H1 (cell line): ENCODE measurements around the gene ARHGAP26. TPM values are rescaled to one million over a fixed set of nuclear protein-coding genes. Genes with fewer than 3 reads are reported as not detected.

Source experiments
- CTCF ChIA-PET: fragments of 300-600 bp; sonication (Branson Sonifier 250); formaldehyde crosslinking; loops from one replicate; lab custom pipeline; 2021; ENCODE audit not compliant: partially characterized antibody; lab: Charles Lee
- POLR2A ChIA-PET: fragments of 300-600 bp; sonication (Branson Sonifier 250); formaldehyde crosslinking; loops from one replicate; lab custom pipeline; 2021; ENCODE audit warnings: inconsistent platforms; ENCODE audit not compliant: partially characterized antibody; lab: Charles Lee
- DNase-seq, 2 experiments: peaks; one replicate each; pipeline versions ENCODE4 v3.0.0 to v3.0.0-alpha.2; 2010 to 2022; ENCODE audit warnings: low spot score in 2 of 2, low read depth in 1 of 2, mixed read lengths in 1 of 2
- FAIRE-seq: peaks from 2 replicates; lab custom pipeline; 2011; peaks lifted over from hg19 to GRCh38; lab: Jason Lieb, UNC
- H2AFZ ChIP-seq: 2 replicates; pipeline ENCODE4 v1.8.1; 2012; ENCODE audit warnings: low read length, inconsistent platforms
- H2AK5ac ChIP-seq: 2 replicates; pipeline ENCODE4 v1.6.1; 2013; ENCODE audit warnings: low read depth, low read length
- H2BK120ac ChIP-seq: replicated peaks from 2 replicates; pipeline ENCODE3; 2013; ENCODE audit warnings: low read depth, low read length, inconsistent platforms
- H2BK12ac ChIP-seq: 2 replicates; pipeline ENCODE4 v1.6.1; 2013; ENCODE audit warnings: low read depth, low read length
- H2BK15ac ChIP-seq: 2 replicates; pipeline ENCODE4 v1.6.1; 2013; ENCODE audit warnings: low read length
- H2BK20ac ChIP-seq: 2 replicates; pipeline ENCODE4 v1.6.1; 2013; ENCODE audit warnings: low read length
- H2BK5ac ChIP-seq: 2 replicates; pipeline ENCODE4 v1.6.1; 2013; ENCODE audit warnings: low read depth, low read length
- H3K14ac ChIP-seq: 2 replicates; pipeline ENCODE4 v1.6.1; 2013; ENCODE audit warnings: inconsistent platforms; ENCODE audit not compliant: insufficient read length
- H3K18ac ChIP-seq: 2 replicates; pipeline ENCODE4 v1.6.1; 2013; ENCODE audit warnings: low read length; ENCODE audit errors: extremely low read depth
- H3K23ac ChIP-seq: 2 replicates; pipeline ENCODE4 v1.6.1; 2013; ENCODE audit warnings: inconsistent platforms; ENCODE audit not compliant: insufficient read length
- H3K23me2 ChIP-seq: 2 replicates; pipeline ENCODE4 v1.6.1; 2013; ENCODE audit warnings: low read depth, low read length
- H3K27ac ChIP-seq: 2 replicates; pipeline ENCODE4 v1.6.1; 2011; ENCODE audit warnings: low read depth, low read length, inconsistent platforms
- H3K27me3 ChIP-seq, 4 experiments: replicated peaks in 1 of 4; 1 replicate in 1 of 4; 2 replicates in 3 of 4; pipeline versions ENCODE4 v1.6.1 to v1.8.1; 2011 to 2013; ENCODE audit warnings: low read length in 3 of 4, mild to moderate bottlenecking in 3 of 4, inconsistent platforms in 2 of 4, mixed read lengths in 2 of 4, moderate library complexity in 1 of 4; ENCODE audit not compliant: control insufficient read depth in 3 of 4, insufficient read depth in 3 of 4; ENCODE audit errors: extremely low read depth in 1 of 4
- H3K36me3 ChIP-seq, 4 experiments: 2 replicates each; pipeline versions ENCODE4 v1.6.1 to v1.8.1; 2011 to 2013; ENCODE audit warnings: mild to moderate bottlenecking in 4 of 4, low read length in 3 of 4, moderate library complexity in 2 of 4, control low read depth in 1 of 4, inconsistent platforms in 1 of 4; ENCODE audit not compliant: insufficient read depth in 4 of 4, control insufficient read depth in 2 of 4
- H3K4ac ChIP-seq: replicated peaks from 2 replicates; pipeline ENCODE3; 2013; ENCODE audit warnings: low read length, low read depth, mixed read lengths, inconsistent platforms; ENCODE audit not compliant: insufficient read length
- H3K4me1 ChIP-seq, 4 experiments: replicated peaks in 1 of 4; 1 replicate in 1 of 4; 2 replicates in 3 of 4; pipeline versions ENCODE4 v1.6.1 to v1.8.1; 2011 to 2013; ENCODE audit warnings: low read length in 3 of 4, inconsistent platforms in 2 of 4, mixed read lengths in 1 of 4; ENCODE audit not compliant: insufficient read depth in 4 of 4, control insufficient read depth in 3 of 4
- H3K4me2 ChIP-seq, 2 experiments: 2 replicates each; pipeline versions ENCODE4 v1.6.1 to v1.8.1; 2011 to 2013; ENCODE audit warnings: low read depth in 2 of 2, low read length in 2 of 2, control low read depth in 1 of 2, inconsistent platforms in 1 of 2, mild to moderate bottlenecking in 1 of 2; ENCODE audit not compliant: insufficient read depth in 1 of 2
- H3K4me3 ChIP-seq, 4 experiments: fragments of 200-600, 300-600 bp in 1 of 4; sonication (generic), shearing (Covaris generic), sonication (Bioruptor Twin) in 1 of 4; 2 replicates each; pipeline versions ENCODE4 v1.5.1 to v1.8.1; 2011 to 2016; ENCODE audit warnings: low read length in 4 of 4, low read depth in 3 of 4, control low read depth in 2 of 4, inconsistent platforms in 2 of 4, mild to moderate bottlenecking in 2 of 4, mixed read lengths in 1 of 4, moderate library complexity in 1 of 4; ENCODE audit not compliant: insufficient read depth in 2 of 4; ENCODE audit errors: extremely low read depth in 1 of 4
- H3K56ac ChIP-seq: replicated peaks from 2 replicates; pipeline ENCODE3; 2013; ENCODE audit warnings: low read depth, mild to moderate bottlenecking, mixed read lengths, low read length, inconsistent platforms; ENCODE audit not compliant: insufficient read length
- H3K79me1 ChIP-seq: 2 replicates; pipeline ENCODE4 v1.6.1; 2013; ENCODE audit warnings: low read depth, low read length, control low read depth
- H3K79me2 ChIP-seq, 2 experiments: 2 replicates each; pipeline versions ENCODE4 v1.6.1 to v1.8.1; 2012 to 2013; ENCODE audit warnings: low read length in 2 of 2, mild to moderate bottlenecking in 2 of 2, inconsistent platforms in 1 of 2; ENCODE audit not compliant: insufficient read depth in 2 of 2, control insufficient read depth in 1 of 2
- H3K9ac ChIP-seq, 4 experiments: replicated peaks in 1 of 4; 1 replicate in 1 of 4; 2 replicates in 3 of 4; pipeline versions ENCODE4 v1.6.1 to v1.8.1; 2011 to 2013; ENCODE audit warnings: low read depth in 3 of 4, low read length in 3 of 4, control low read depth in 2 of 4, mild to moderate bottlenecking in 2 of 4, moderate library complexity in 2 of 4, inconsistent platforms in 1 of 4; ENCODE audit errors: extremely low read depth in 1 of 4
- H3K9me3 ChIP-seq, 2 experiments: 2 replicates each; pipeline versions ENCODE4 v1.6.1 to v1.8.1; 2012 to 2013; ENCODE audit warnings: mild to moderate bottlenecking in 2 of 2, moderate library complexity in 2 of 2, control low read depth in 1 of 2, inconsistent platforms in 1 of 2, low read depth in 1 of 2, low read length in 1 of 2, mixed read lengths in 1 of 2; ENCODE audit not compliant: insufficient read depth in 2 of 2
- H4K20me1 ChIP-seq, 2 experiments: replicated peaks in 1 of 2; 2 replicates each; pipeline versions ENCODE3 to v1.8.1; 2011 to 2013; ENCODE audit warnings: inconsistent platforms in 2 of 2, low read length in 2 of 2, mild to moderate bottlenecking in 1 of 2; ENCODE audit not compliant: insufficient read depth in 2 of 2, control insufficient read depth in 1 of 2
- H4K5ac ChIP-seq: 2 replicates; pipeline ENCODE4 v1.6.1; 2013; ENCODE audit warnings: low read length, low read depth, mixed read lengths, inconsistent platforms; ENCODE audit not compliant: insufficient read length
- H4K8ac ChIP-seq: 2 replicates; pipeline ENCODE4 v1.8.0; 2013; ENCODE audit warnings: mild to moderate bottlenecking, moderate library complexity, low read length, inconsistent platforms; ENCODE audit not compliant: insufficient read depth; ENCODE audit errors: extremely low read depth
- H4K91ac ChIP-seq: replicated peaks from 2 replicates; pipeline ENCODE3; 2013; ENCODE audit warnings: low read length, mixed read lengths, inconsistent platforms; ENCODE audit not compliant: insufficient read length
- ASH2L ChIP-seq: fragments of 200-600, 300-600 bp; sonication (generic); IDR thresholded peaks from one replicate; pipeline ENCODE4 v1.7.1; 2017; ENCODE audit warnings: low read length
- EGR1 ChIP-seq: IDR thresholded peaks from 2 replicates; pipeline ENCODE4 v1.6.1; 2011; ENCODE audit warnings: low read depth, low read length, borderline replicate concordance
- HDAC2 ChIP-seq, 2 experiments: fragments of 300-600 bp in 1 of 2; sonication (generic) in 1 of 2; IDR thresholded peaks; 2 replicates each; pipeline ENCODE4 v1.6.1; 2011 to 2012; ENCODE audit warnings: low read depth in 2 of 2, low read length in 2 of 2, mild to moderate bottlenecking in 2 of 2, moderate library complexity in 2 of 2, borderline replicate concordance in 1 of 2, inconsistent platforms in 1 of 2
- JUN ChIP-seq: IDR thresholded peaks from 2 replicates; pipeline ENCODE4 v1.6.1; 2011; ENCODE audit warnings: low read depth, mild to moderate bottlenecking, improper control_type of control experiment, low read length
- NRF1 ChIP-seq: IDR thresholded peaks from 2 replicates; pipeline ENCODE4 v1.6.1; 2011; ENCODE audit warnings: mild to moderate bottlenecking, low read depth, low read length, improper control_type of control experiment
- POU5F1 ChIP-seq: IDR thresholded peaks from 2 replicates; pipeline ENCODE4 v1.6.1; 2011; ENCODE audit warnings: low read depth, mild to moderate bottlenecking, low read length, moderate library complexity
- RXRA ChIP-seq: IDR thresholded peaks from 2 replicates; pipeline ENCODE4 v1.6.1; 2011; ENCODE audit warnings: low read depth, mild to moderate bottlenecking, low read length, moderate library complexity; ENCODE audit not compliant: insufficient read depth
- SP2 ChIP-seq: IDR thresholded peaks from 2 replicates; pipeline ENCODE4 v1.6.1; 2012; ENCODE audit warnings: mild to moderate bottlenecking, low read length, inconsistent platforms
- TAF1 ChIP-seq: IDR thresholded peaks from 2 replicates; pipeline ENCODE4 v1.6.1; 2011; ENCODE audit warnings: mild to moderate bottlenecking, low read depth, low read length
- TEAD4 ChIP-seq: IDR thresholded peaks from 2 replicates; pipeline ENCODE4 v1.6.1; 2012; ENCODE audit warnings: low read depth, low read length, inconsistent platforms, mixed read lengths
- YY1 ChIP-seq: IDR thresholded peaks from 2 replicates; pipeline ENCODE4 v1.6.1; 2011; ENCODE audit warnings: low read depth, mild to moderate bottlenecking, low read length
- WGBS, 2 experiments: shearing (Covaris generic) in 1 of 2; methylation state at CpG; one replicate each; pipeline versions ENCODE4 v1.1.6 to v1.1.7; 2013 to 2015; ENCODE audit warnings: low lambda C conversion rate in 2 of 2, mixed read lengths in 2 of 2, inconsistent platforms in 1 of 2, low coverage in 1 of 2, missing lambda C conversion rate in 1 of 2; ENCODE audit not compliant: insufficient replicate concordance in 2 of 2, insufficient coverage in 1 of 2, insufficient read length in 1 of 2; ENCODE audit errors: extremely low coverage in 1 of 2, missing lambda C conversion rate in 1 of 2; 5-methylcytosine and 5-hydroxymethylcytosine counted together
- polyA plus RNA-seq, 7 experiments: library from polyadenylated mRNA; depleted of rRNA in 3 of 7; stranded (reverse) in 5 of 7; unstranded in 2 of 7; fragments of >200 nt in 5 of 7; fragments of 200-250 nt in 2 of 7; gene quantifications; 1 replicate in 5 of 7; 2 replicates in 1 of 7; 4 replicates in 1 of 7; pipeline versions ENCODE4 v1.2.1 to v1.2.3, GENCODE V29; 2011 to 2013; ENCODE audit warnings: missing spikeins in 2 of 7, mixed read lengths in 2 of 7
- total RNA-seq: library from RNA; stranded (reverse); fragmentation: NEBNext Ultra II Directional; extraction: Animal tissue kit (Norgen Biotek cat#: 25700); gene quantifications from 2 replicates; pipeline ENCODE4 v1.2.1, GENCODE V29; 2021

The ARHGAP26 gene
- total and polyA plus RNA-seq, 2 of the 8 experiments (the other 6 are each of a cell fraction or from before 2014, with no cell fraction given): 7.1 to 24.8 TPM

DNA sequence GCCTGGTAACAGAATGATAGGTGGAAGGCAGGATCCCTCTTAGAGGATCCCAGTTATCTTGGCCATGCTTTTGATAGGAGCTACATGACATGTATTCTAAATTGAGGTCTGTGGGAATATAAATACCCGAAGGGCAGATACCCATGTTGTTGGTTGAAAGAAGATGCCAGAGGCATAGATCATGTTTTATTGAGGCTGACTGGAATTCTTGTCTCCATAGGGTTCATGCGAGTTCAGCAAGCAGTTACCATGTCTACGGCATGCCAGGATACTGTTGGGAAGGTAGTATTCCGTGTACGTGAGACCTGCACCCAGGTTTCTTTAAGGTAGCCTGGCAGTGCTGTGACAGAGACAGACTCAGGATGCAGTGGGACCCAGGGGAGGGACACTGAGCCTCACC is 402.6 kb downstream of the ARHGAP26 start:
- Histone ChIP-seq H4K8ac (peak overlapping the region; percentile 43; the same call in 1 of the 2 replicates), H3K9ac (no peak overlapping the region), H3K79me1 (no peaks in the 10 kb centered on the region), H2AK5ac (peak overlapping the region; percentile 65; the same call in 1 of the 2 replicates), H3K23me2 (no peaks in the 10 kb centered on the region), H3K18ac (peak overlapping the region; percentile 42; the same call in 1 of the 2 replicates), H3K14ac (no peak overlapping the region), H3K36me3 (no peaks in the 10 kb centered on the region), H4K5ac (no peak overlapping the region), H2BK5ac (peak overlapping the region; percentile 48; the same call in 1 of the 2 replicates), H4K91ac (peak overlapping the region; percentile 95), H2BK12ac (peak overlapping the region; percentile 94), H3K4ac (peak overlapping the region; percentile 98)
- CTCF ChIA-PET: no interaction called here
- POLR2A ChIA-PET: no interaction called here
- no peak for TF ChIP-seq TAF1
- no peak for TF ChIP-seq TEAD4
- TF ChIP-seq POU5F1: no peak
- no peak for TF ChIP-seq HDAC2 (IDR thresholded peaks at IDR 0.05; ENCODE audit: borderline replicate concordance in 1 of 2, low read depth in 2 of 2, low read length in 2 of 2)
- TF ChIP-seq EGR1: no peak
- no peak for TF ChIP-seq ASH2L
- TF ChIP-seq YY1: no peak
- no peak for TF ChIP-seq SP2
- no peak for TF ChIP-seq RXRA
- no peak for TF ChIP-seq JUN
- no peak for TF ChIP-seq NRF1
- TF ChIP-seq, all 59 proteins: peak for 0
- no peaks in the 10 kb centered on the region for H3K9me3 ChIP-seq
- no peak for DNase-seq
- H3K27me3 ChIP-seq: no peaks in the 10 kb centered on the region
- peak overlapping the region; percentile 95 for H2BK120ac ChIP-seq
- 0 out of 4 replicates have a peak overlapping the region, but pooled peaks of 1 of the 2 experiments have one; percentile 7 for H3K4me2 ChIP-seq
- no peaks in the 10 kb centered on the region for H4K20me1 ChIP-seq
- FAIRE-seq: no peak
- H3K56ac ChIP-seq: no peak overlapping the region
- no peak overlapping the region for H2AFZ ChIP-seq
- no peak overlapping the region for H3K27ac ChIP-seq
- peak overlapping the region; percentile 9; the same call in 1 of the 2 replicates for H2BK15ac ChIP-seq
- no peak overlapping the region for H3K23ac ChIP-seq
- H2BK20ac ChIP-seq: peak overlapping the region; percentile 53
- WGBS, 2 experiments: 94% methylated on average over 5 of the region's 5 CpGs; no CpG with 5 or more reads in 1 of the 2 experiments
- no peaks in the 10 kb centered on the region for H3K79me2 ChIP-seq
- H3K4me3 ChIP-seq: no peak overlapping the region
- peaks cover 0 to 8% (median 5%) of the 10 kb centered on the region in 4 experiments; a peak in 5 of 7 replicates for H3K4me1 ChIP-seq
